ENCODE data around the gene TJP3.

- TF ChIP-seq CTCF (IDR thresholded peaks at IDR 0.05; ENCODE audit: low read depth, low read length) (no peak), MAX (IDR thresholded peaks at IDR 0.05; ENCODE audit: low read depth, low read length) (no peak)
Measured at GRCh38 chr19:3721887-3722442, 13.8 kb downstream of the TJP3 start.
